Esophagus muscularis mucosa (tissue), 3 donors: ENCODE results near the gene DNLZ.

ENCODE experiments used
- CTCF ChIP-seq, 3 experiments: fragments of 200-600 bp in 2 of 3; fragments of 450-650 bp in 1 of 3; sonication (generic) in 2 of 3; IDR thresholded peaks; one replicate each; pipeline ENCODE4 v1.5.1; 2017 to 2019; ENCODE audit warnings: antibody characterized with exemption in 3 of 3, mild to moderate bottlenecking in 2 of 3, moderate library complexity in 1 of 3
- POLR2A ChIP-seq: fragments of 450-650 bp; IDR thresholded peaks from one replicate; pipeline ENCODE4 v1.6.1; 2017; ENCODE audit warnings: antibody characterized with exemption, moderate library complexity, mild to moderate bottlenecking, low read depth

- TF ChIP-seq POLR2A (no peak), CTCF (IDR thresholded peaks at IDR 0.05) (no peak)
These were observed 4.7 kb downstream of the DNLZ start for GRCh38 chr9:136358888-136359287.
